Cardiac fibroblast (primary cell): ENCODE results near the gene RPUSD3.

ENCODE experiments used
- DNase-seq, 2 donors: peaks; one replicate each; pipeline versions ENCODE4 v3.0.0 to v3.0.0-alpha.2; 2010; ENCODE audit warnings: low read depth in 2 of 2
- H3K4me3 ChIP-seq, 2 donors: replicated peaks in 1 of 2; 1 replicate in 1 of 2; 2 replicates in 1 of 2; pipeline ENCODE4 v1.5.1; 2011; ENCODE audit warnings: low read depth in 2 of 2, low read length in 2 of 2, mild to moderate bottlenecking in 2 of 2, moderate library complexity in 1 of 2
- TF ChIP-seq, protein P1 (sequence below): IDR thresholded peaks from one replicate; pipeline ENCODE4 v1.5.1; 2011; ENCODE audit warnings: low read depth, mild to moderate bottlenecking, low read length, inconsistent platforms

Gene RPUSD3

GRCh38 chr3:9817436-9817835 lies 26.4 kb downstream of the RPUSD3 start:
- no peak overlapping the region for H3K4me3 ChIP-seq
- TF ChIP-seq, protein P1, sequence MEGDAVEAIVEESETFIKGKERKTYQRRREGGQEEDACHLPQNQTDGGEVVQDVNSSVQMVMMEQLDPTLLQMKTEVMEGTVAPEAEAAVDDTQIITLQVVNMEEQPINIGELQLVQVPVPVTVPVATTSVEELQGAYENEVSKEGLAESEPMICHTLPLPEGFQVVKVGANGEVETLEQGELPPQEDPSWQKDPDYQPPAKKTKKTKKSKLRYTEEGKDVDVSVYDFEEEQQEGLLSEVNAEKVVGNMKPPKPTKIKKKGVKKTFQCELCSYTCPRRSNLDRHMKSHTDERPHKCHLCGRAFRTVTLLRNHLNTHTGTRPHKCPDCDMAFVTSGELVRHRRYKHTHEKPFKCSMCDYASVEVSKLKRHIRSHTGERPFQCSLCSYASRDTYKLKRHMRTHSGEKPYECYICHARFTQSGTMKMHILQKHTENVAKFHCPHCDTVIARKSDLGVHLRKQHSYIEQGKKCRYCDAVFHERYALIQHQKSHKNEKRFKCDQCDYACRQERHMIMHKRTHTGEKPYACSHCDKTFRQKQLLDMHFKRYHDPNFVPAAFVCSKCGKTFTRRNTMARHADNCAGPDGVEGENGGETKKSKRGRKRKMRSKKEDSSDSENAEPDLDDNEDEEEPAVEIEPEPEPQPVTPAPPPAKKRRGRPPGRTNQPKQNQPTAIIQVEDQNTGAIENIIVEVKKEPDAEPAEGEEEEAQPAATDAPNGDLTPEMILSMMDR, result no peak
- no peak for DNase-seq

DNA sequence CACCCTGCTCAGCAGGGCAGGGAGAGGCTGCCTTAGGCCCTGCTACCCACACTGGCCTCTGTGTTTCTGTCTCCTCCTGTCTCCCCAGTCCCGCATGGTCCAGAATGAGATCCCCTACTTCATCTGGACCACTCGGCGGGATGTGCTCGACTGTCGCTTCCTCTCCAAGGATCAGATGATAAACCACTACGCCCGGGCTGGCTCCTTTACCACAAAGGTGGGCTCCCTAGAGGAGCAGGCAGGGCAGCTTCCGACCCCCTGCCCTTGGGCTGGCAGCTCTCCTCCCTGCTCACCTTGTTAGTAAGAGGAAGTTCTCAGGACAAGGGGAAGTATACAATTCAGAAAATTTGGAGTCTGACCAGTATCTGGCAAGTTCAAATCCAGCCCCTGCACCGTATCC lies 27.8 kb downstream of the RPUSD3 start:
- no peak overlapping the region for H3K4me3 ChIP-seq
- TF ChIP-seq, protein P1, result no peak
- no peak for DNase-seq

GRCh38 chr3:9812870-9813483 lies 30.8 kb downstream of the RPUSD3 start:
- DNase-seq, result no peak
- H3K4me3 ChIP-seq, result no peak overlapping the region
- TF ChIP-seq, protein P1, result no peak

DNA sequence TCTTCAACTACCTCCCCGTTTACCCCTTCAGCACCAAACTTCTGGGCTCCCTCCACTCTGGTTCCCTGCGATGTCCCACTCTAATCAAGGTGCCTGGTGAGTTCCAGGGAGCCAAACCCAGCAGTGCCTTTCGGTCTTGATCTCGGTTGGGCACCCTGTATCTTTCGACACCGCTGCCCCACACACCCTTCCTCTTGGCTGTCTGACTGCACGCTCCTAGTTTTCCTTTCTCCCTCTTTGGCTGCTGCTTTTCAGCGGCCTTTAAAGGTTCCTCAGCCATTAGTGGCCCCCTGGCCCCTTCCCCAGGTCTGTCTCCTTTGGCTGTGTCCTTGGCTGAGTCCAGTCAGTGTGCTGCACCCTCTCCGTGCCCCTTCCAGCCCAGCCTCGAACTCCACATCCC lies 33.0 kb downstream of the RPUSD3 start:
- H3K4me3 ChIP-seq, result peak overlapping the region; percentile 52 to 56
- TF ChIP-seq, protein P1, result no peak
- no peak for DNase-seq

GRCh38 chr3:9810433-9810770 lies 33.4 kb downstream of the RPUSD3 start:
- peak in 1 of 2 donors; percentile 25 for DNase-seq
- H3K4me3 ChIP-seq, result peak overlapping the region; percentile 52 to 56
- TF ChIP-seq, protein P1, result no peak

GRCh38 chr3:9809615-9810432 lies 34.0 kb downstream of the RPUSD3 start, which contains the start of gene TTLL3:
Gene TTLL3, plus strand, starts transcription at chr3:9810262. Its CDS starts 400 bp downstream, at chr3:9810662.
- peak within 1 kb of the TSS; percentile 52 to 56 for H3K4me3 ChIP-seq
- DNase-seq, result peak; percentile 59 to 72

More at GRCh38 chr3:9809615-9810432, 34.0 kb downstream of the RPUSD3 start, which contains the start of gene TTLL3:
- TF ChIP-seq, protein P1, result no peak
